Upper lobe of right lung (tissue), 1 donor: ENCODE data around the gene KRTAP12-2. TPM values are rescaled to one million over a fixed set of nuclear protein-coding genes. Genes with fewer than 3 reads are reported as not detected.
"Not testable (repeated sequence)": the region's sequence is repeated elsewhere in the genome, so short reads cannot be mapped to it uniquely, and the experiment has no call there.

ENCODE experiments used
- ATAC-seq: fragments of 200-7000 bp; cut with Tn5 transposase; one replicate; pipeline ENCODE4 v1.9.1; 2020; ENCODE audit warnings: mild to moderate bottlenecking, moderate library complexity
- DNase-seq: peaks from one replicate; pipeline ENCODE4 v3.0.0-alpha.2; 2020
- H3K27ac ChIP-seq: fragments of 200-600 bp; one replicate; pipeline ENCODE4 v1.8.0; 2022
- H3K27me3 ChIP-seq: fragments of 200-600 bp; one replicate; pipeline ENCODE4 v1.8.0; 2022; ENCODE audit warnings: mild to moderate bottlenecking
- H3K36me3 ChIP-seq: fragments of 200-600 bp; one replicate; pipeline ENCODE4 v1.8.0; 2022
- H3K4me1 ChIP-seq: fragments of 200-600 bp; one replicate; pipeline ENCODE4 v1.8.0; 2022
- H3K4me3 ChIP-seq: fragments of 200-600 bp; one replicate; pipeline ENCODE4 v1.8.0; 2022; ENCODE audit warnings: mild to moderate bottlenecking
- H3K9me3 ChIP-seq: fragments of 200-600 bp; one replicate; pipeline ENCODE4 v1.8.0; 2022
- intact Hi-C: fragments of 100-400 bp; cut with DNase I; formaldehyde crosslinking; loops from one replicate; pipeline ENCODE4 v1.11.0; 2022
- total RNA-seq: library from RNA; stranded (reverse); fragmentation: NEBNext Ultra II Directional; extraction: Animal tissue kit (Norgen Biotek cat#: 25700); gene quantifications from one replicate; pipeline ENCODE4 v1.2.1, GENCODE V29; 2021
- TF ChIP-seq, protein P1 (sequence below): fragments of 200-600 bp; IDR thresholded peaks from one replicate; pipeline ENCODE4 v1.8.0; 2022; ENCODE audit warnings: antibody characterized with exemption
- donor health status: DM: no; HTN: yes; CAD: no; lungs with severe emphysema.

The KRTAP12-2 gene
- total RNA-seq, 1 donor from 2014 or later = not detected

DNA sequence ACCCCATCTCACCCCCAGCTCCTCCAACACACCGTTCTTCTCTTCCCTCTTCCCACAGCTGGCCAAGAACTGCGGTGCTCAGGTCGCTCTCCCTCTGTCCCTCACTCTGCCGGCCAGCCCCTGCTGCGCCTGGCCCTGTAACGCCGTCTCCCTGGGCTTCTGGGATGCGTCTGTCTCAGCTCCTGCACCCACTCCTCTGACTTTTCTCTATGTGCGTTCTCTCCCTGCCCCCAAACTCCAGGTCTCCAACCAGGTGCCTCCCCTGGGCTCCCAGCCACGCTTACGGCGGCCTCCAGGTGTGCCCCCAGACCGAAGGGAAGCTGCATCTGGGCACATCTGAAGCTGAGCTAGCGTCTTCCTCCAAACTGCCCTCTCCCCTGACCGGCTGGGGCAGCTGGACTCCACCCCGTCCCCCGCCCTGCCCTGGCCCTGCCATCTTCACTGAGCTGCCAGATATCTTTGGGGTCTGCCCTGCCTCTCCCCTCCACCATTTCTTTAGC is 32.8 kb upstream of the KRTAP12-2 start:
- no peak for DNase-seq
- H3K27ac ChIP-seq = no peak overlapping the region
- TF ChIP-seq, protein P1, sequence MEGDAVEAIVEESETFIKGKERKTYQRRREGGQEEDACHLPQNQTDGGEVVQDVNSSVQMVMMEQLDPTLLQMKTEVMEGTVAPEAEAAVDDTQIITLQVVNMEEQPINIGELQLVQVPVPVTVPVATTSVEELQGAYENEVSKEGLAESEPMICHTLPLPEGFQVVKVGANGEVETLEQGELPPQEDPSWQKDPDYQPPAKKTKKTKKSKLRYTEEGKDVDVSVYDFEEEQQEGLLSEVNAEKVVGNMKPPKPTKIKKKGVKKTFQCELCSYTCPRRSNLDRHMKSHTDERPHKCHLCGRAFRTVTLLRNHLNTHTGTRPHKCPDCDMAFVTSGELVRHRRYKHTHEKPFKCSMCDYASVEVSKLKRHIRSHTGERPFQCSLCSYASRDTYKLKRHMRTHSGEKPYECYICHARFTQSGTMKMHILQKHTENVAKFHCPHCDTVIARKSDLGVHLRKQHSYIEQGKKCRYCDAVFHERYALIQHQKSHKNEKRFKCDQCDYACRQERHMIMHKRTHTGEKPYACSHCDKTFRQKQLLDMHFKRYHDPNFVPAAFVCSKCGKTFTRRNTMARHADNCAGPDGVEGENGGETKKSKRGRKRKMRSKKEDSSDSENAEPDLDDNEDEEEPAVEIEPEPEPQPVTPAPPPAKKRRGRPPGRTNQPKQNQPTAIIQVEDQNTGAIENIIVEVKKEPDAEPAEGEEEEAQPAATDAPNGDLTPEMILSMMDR = no peak
- peaks cover 54% of the 10 kb centered on the region for H3K27me3 ChIP-seq
- H3K4me3 ChIP-seq = no peak overlapping the region
- no peaks in the 10 kb centered on the region for H3K36me3 ChIP-seq
- H3K4me1 ChIP-seq = no peaks in the 10 kb centered on the region
- H3K9me3 ChIP-seq = no peaks in the 10 kb centered on the region
- ATAC-seq = no peak
- intact Hi-C loops = no loop called here

DNA sequence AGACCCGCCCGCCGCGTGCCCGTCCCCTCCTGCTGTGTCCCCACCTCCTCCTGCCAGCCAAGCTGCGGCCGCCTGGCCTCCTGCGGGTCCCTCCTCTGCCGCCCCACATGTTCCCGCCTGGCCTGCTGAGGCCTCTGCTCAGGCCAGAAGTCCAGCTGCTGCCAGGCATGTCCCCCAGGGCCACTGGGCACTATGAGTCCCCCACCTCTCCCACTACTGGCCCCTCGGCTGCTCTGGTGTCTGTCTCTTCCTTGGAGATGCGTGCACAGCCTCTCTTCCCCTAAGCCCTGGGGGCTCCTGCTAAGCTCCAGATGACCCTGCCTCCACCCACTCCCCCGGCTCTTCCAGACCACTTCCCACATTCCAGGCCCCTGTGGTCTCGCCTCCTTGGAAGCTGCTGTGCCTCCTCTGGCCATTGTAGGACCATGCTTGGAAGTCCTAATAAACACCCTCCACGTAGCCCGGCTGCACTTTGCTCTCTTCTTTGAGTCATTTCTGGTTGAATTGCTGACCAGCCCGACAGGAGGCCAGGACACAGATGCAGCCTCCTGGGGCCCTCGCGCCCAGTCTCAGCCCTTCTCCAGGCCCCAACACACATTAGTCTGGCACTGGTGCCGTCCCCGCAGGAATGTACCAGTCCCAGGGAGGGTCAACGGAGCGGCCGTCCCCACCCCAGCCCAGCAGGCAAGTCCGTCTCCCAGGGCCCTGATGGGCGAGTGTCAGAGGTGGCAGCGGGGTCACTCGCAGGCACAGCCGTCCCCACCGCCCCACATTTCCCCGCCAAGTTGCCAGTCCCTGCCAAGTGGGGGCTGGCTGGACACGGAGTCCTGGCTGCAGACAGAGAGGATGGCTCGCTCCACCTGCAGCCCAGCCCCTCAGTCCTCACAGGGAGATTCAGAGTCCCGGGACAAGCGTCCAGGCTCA is 31.3 kb upstream of the KRTAP12-2 start:
- no peak overlapping the region for H3K4me3 ChIP-seq
- TF ChIP-seq, protein P1 = no peak
- DNase-seq = no peak
- no peaks in the 10 kb centered on the region for H3K9me3 ChIP-seq
- H3K27me3 ChIP-seq = peaks cover 40% of the 10 kb centered on the region
- intact Hi-C loops = no loop called here
- no peaks in the 10 kb centered on the region for H3K4me1 ChIP-seq
- no peak for ATAC-seq
- no peaks in the 10 kb centered on the region for H3K36me3 ChIP-seq
- H3K27ac ChIP-seq = no peak overlapping the region

DNA sequence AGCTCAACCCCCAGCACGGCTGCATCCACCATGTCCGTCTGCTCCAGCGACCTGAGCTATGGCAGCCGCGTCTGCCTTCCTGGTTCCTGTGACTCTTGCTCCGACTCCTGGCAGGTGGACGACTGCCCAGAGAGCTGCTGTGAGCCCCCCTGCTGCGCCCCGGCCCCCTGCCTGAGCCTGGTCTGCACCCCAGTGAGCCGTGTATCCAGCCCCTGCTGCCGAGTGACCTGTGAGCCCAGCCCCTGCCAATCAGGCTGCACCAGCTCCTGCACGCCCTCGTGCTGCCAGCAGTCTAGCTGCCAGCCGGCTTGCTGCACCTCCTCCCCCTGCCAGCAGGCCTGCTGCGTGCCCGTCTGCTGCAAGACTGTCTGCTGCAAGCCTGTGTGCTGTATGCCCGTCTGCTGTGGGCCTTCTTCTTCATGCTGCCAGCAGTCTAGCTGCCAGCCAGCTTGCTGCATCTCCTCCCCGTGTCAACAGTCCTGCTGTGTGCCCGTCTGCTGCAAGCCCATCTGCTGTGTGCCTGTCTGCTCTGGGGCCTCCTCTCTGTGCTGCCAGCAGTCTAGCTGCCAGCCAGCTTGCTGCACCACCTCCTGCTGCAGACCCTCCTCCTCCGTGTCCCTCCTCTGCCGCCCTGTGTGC is 30.6 kb upstream of the KRTAP12-2 start, which contains the start of gene KRTAP10-12:
TSS of gene KRTAP10-12 (plus strand) at position 1 of the 639 bp plus-strand sequence. CDS start at position 31, 30 bp downstream.
- ATAC-seq, H3K4me3 ChIP-seq, DNase-seq, intact Hi-C loops, H3K4me1 ChIP-seq, H3K36me3 ChIP-seq, H3K9me3 ChIP-seq, H3K27ac ChIP-seq: not testable (repeated sequence)
- peaks cover 34% of the 10 kb centered on the region for H3K27me3 ChIP-seq

DNA sequence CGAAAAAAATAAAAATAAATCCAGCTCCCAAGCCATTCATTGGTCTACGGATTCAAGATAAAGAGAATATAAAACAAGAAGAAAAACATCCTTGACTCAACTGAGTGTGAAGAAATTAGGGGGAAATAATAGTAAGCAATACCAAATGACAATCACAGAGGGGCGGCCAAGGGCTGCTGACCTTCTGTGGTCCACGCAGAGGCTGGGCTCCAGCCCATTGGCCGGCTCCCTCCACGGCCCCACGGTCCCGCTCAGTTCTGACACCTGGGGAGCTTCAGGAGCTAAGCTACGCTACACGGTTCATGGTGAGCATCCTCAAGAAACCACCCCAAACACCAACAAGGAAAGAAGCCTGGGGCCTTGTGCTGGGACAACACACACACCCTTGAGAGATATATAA is 29.8 kb upstream of the KRTAP12-2 start:
- Histone ChIP-seq H3K4me1 (no peaks in the 10 kb centered on the region), H3K9me3 (peaks cover 9% of the 10 kb centered on the region), H3K27me3 (peaks cover 27% of the 10 kb centered on the region), H3K27ac (no peak overlapping the region), H3K36me3 (no peaks in the 10 kb centered on the region), H3K4me3 (no peak overlapping the region)
- ATAC-seq = no peak
- TF ChIP-seq, protein P1 = no peak
- DNase-seq = no peak
- intact Hi-C loops = no loop called here

DNA sequence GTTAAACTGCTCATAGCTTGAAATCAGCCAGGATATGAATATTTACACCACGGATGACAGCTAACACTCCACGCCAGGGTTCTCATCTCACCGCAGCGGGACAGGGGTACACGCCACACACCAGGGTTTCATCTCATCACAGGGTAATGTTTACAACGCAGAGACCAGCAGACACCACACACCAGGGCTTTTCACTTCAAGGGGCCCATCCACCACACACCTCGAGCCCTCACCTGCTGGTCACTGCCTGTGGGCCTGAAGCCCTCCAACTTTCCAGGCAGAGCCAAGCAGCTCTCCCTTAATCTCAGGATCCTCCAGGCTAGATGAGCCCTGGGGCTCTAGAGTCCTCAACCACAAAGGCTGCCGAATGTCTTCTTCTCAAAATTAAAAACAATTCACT is 28.9 kb upstream of the KRTAP12-2 start:
- DNase-seq = no peak
- intact Hi-C loops = no loop called here
- Histone ChIP-seq H3K4me1 (no peaks in the 10 kb centered on the region), H3K4me3 (no peak overlapping the region), H3K9me3 (peaks cover 9% of the 10 kb centered on the region), H3K27ac (no peak overlapping the region), H3K36me3 (no peaks in the 10 kb centered on the region), H3K27me3 (peaks cover 27% of the 10 kb centered on the region)
- TF ChIP-seq, protein P1 = no peak
- no peak for ATAC-seq

DNA sequence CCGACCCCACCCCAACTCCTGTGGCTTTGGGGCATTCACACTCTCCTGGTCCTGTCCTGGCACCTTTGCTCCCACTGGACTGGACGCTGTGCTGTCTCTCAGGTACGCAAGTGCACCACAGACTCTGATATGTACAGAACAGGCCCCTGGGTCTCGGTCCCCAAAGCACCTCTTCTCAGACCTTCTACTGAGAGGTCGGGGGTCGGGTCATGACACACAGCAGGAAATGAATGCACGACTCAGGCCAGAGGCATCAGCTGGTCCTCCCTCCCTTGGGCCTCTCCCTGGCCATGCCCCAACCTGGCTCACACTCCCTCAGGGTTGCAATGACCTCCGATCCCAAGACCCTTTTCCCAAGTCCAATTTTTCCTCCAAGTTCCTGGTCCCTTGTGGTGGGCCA is 28.5 kb upstream of the KRTAP12-2 start:
- no peaks in the 10 kb centered on the region for H3K36me3 ChIP-seq
- TF ChIP-seq, protein P1 = no peak
- intact Hi-C loops = no loop called here
- no peak overlapping the region for H3K4me3 ChIP-seq
- no peak for ATAC-seq
- H3K9me3 ChIP-seq = peaks cover 9% of the 10 kb centered on the region
- no peak overlapping the region for H3K27ac ChIP-seq
- no peaks in the 10 kb centered on the region for H3K4me1 ChIP-seq
- peaks cover 23% of the 10 kb centered on the region for H3K27me3 ChIP-seq
- peak; percentile 41 for DNase-seq
